Stimulated activated CD8-positive, alpha-beta memory T cell treated with anti-CD3 and anti-CD28 coated beads, Interleukin-4, amount 100 ng/mL, for 48 hours (primary cell): ENCODE results near the gene FAHD1.

Experiments used
- DNase-seq: peaks from one replicate; pipeline ENCODE4 v3.0.0-alpha.2; 2020

Gene FAHD1

GRCh38 chr16:1826691-1827573 is at the start of gene FAHD1, which contains the start of gene HAGH:
Gene FAHD1, plus strand, starts transcription at chr16:1827206. Its CDS starts 33 bp downstream, at chr16:1827239.
Gene HAGH, minus strand, starts transcription at chr16:1826825. Its CDS starts 38 bp downstream, at chr16:1826787.
- peak; percentile 92 for DNase-seq

GRCh38 chr16:1777375-1778199 is 49.4 kb upstream of the FAHD1 start:
- DNase-seq, result no peak

GRCh38 chr16:1778200-1779179 is 48.5 kb upstream of the FAHD1 start:
- no peak for DNase-seq

GRCh38 chr16:1779234-1779701 is 47.7 kb upstream of the FAHD1 start:
- no peak for DNase-seq

GRCh38 chr16:1779741-1780676 is 47.0 kb upstream of the FAHD1 start:
- DNase-seq, result no peak

GRCh38 chr16:1780677-1781072 is 46.3 kb upstream of the FAHD1 start:
- DNase-seq, result no peak

- no peak for DNase-seq
These were observed 45.8 kb upstream of the FAHD1 start for GRCh38 chr16:1781254-1781653.

- DNase-seq, result peak; percentile 57
These were observed 45.1 kb upstream of the FAHD1 start for GRCh38 chr16:1781758-1782407.

- peak; percentile 98 for DNase-seq
These were observed 44.4 kb upstream of the FAHD1 start, which contains the start of the genes NUBP2 and SPSB3 for GRCh38 chr16:1782408-1783264. Gene NUBP2, plus strand, starts transcription at chr16:1782960. Its CDS starts 61 bp downstream, at chr16:1783021. Gene SPSB3, minus strand, starts transcription at chr16:1782571. Its CDS starts 1,088 bp downstream, at chr16:1781483.

GRCh38 chr16:1784977-1785845 is 41.8 kb upstream of the FAHD1 start:
- DNase-seq, result no peak

- DNase-seq, result no peak
These were observed 41.2 kb upstream of the FAHD1 start for GRCh38 chr16:1785846-1786170.

GRCh38 chr16:1786242-1787055 is 40.6 kb upstream of the FAHD1 start:
- no peak for DNase-seq

GRCh38 chr16:1787056-1787321 is 40.0 kb upstream of the FAHD1 start:
- no peak for DNase-seq

- no peak for DNase-seq
These were observed 39.5 kb upstream of the FAHD1 start for GRCh38 chr16:1787322-1788094.

- DNase-seq, result no peak
These were observed 38.8 kb upstream of the FAHD1 start for GRCh38 chr16:1788095-1788707.

- no peak for DNase-seq
These were observed 38.3 kb upstream of the FAHD1 start for GRCh38 chr16:1788708-1789100.

- no peak for DNase-seq
These were observed 37.4 kb upstream of the FAHD1 start for GRCh38 chr16:1789643-1790045.
